ENCODE results near the gene CCNF. TPM values are rescaled to one million over a fixed set of nuclear protein-coding genes. Genes with fewer than 3 reads are reported as not detected.

The CCNF gene
- total and polyA plus RNA-seq, 10 of the 15 experiments (the other 5 are each of a cell fraction or from before 2014, with no cell fraction given) = 4.0 to 63.2 (median 27.5) TPM

DNA sequence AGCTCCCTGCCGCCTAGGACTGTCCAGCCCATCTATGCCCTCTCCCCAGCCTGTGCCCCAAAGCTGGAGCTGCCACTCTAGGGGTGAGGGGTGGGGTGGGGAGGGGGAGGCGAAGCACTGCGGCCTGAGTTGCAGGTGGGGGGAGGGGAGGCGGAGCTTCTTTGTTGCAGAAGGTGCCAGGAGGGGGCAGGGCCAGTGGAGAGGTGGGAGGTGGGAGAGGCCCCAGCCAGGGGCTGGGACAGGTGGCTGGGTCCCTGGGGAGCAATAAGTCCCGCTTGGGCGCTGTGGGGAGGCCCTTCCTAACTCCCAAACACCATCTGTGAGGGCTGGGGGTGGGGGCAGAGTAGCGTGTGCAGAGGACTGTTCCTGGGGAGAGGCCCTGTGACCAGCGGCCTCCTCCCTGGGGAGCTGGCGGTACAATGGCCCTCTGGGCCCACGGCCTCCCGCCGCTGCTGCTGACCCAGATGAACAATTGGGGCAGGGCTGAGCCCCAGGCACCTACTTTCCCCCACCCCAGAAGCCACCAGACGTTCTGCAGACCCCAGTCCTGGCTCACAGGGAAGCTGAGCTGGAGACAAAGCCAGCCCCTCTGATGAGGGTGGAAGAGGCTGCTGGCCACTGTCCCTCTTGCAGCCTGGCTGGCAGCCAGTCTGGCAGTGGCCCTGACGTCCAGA lies 39.6 kb downstream of the CCNF start (continued):
- TF ChIP-seq E4F1 (IDR thresholded peaks at IDR 0.05; ENCODE audit: borderline replicate concordance, partially characterized antibody) (no peak), TBL1XR1 (IDR thresholded peaks at IDR 0.05; ENCODE audit: low read depth, low read length) (no peak), IKZF2 (IDR thresholded peaks at IDR 0.05) (peak; percentile 63 to 79; a peak in 3 of 4 replicates), BCL11A (IDR thresholded peaks at IDR 0.05; ENCODE audit: low read depth, low read length) (peak; percentile 59; the same call in 1 of the 2 replicates), CEBPZ (IDR thresholded peaks at IDR 0.05; ENCODE audit: low read depth, low read length) (no peak), TCF3 (IDR thresholded peaks at IDR 0.05; ENCODE audit: borderline replicate concordance, insufficient read depth, low read depth, low read length) (peak; percentile 92), MEF2B (IDR thresholded peaks at IDR 0.05; ENCODE audit: partially characterized antibody, poor library complexity, severe bottlenecking) (peak; percentile 99), LARP7 (IDR thresholded peaks at IDR 0.05) (peak; percentile 48; the same call in 1 of the 2 replicates), PAX5 (IDR thresholded peaks at IDR 0.05; ENCODE audit: borderline replicate concordance, low read depth, low read length) (peak; percentile 85), SP1 (IDR thresholded peaks at IDR 0.05; ENCODE audit: low read depth, low read length) (peak; percentile 52)
- TF ChIP-seq, protein P1, sequence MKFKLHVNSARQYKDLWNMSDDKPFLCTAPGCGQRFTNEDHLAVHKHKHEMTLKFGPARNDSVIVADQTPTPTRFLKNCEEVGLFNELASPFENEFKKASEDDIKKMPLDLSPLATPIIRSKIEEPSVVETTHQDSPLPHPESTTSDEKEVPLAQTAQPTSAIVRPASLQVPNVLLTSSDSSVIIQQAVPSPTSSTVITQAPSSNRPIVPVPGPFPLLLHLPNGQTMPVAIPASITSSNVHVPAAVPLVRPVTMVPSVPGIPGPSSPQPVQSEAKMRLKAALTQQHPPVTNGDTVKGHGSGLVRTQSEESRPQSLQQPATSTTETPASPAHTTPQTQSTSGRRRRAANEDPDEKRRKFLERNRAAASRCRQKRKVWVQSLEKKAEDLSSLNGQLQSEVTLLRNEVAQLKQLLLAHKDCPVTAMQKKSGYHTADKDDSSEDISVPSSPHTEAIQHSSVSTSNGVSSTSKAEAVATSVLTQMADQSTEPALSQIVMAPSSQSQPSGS (IDR thresholded peaks at IDR 0.05; ENCODE audit: low read length) = no peak
